SK-N-MC (cell line): ENCODE measurements around the gene IGF2R.

Source experiments
- EZH2 ChIP-seq: fragments of 200-600 bp; sonication (generic); IDR thresholded peaks from one replicate; pipeline ENCODE4 v1.6.1; 2017; ENCODE audit warnings: antibody characterized with exemption
- POLR2AphosphoS5 ChIP-seq: IDR thresholded peaks from 2 replicates; pipeline ENCODE4 v1.6.1; 2012; ENCODE audit warnings: mild to moderate bottlenecking, low read depth, low read length, borderline replicate concordance

DNA sequence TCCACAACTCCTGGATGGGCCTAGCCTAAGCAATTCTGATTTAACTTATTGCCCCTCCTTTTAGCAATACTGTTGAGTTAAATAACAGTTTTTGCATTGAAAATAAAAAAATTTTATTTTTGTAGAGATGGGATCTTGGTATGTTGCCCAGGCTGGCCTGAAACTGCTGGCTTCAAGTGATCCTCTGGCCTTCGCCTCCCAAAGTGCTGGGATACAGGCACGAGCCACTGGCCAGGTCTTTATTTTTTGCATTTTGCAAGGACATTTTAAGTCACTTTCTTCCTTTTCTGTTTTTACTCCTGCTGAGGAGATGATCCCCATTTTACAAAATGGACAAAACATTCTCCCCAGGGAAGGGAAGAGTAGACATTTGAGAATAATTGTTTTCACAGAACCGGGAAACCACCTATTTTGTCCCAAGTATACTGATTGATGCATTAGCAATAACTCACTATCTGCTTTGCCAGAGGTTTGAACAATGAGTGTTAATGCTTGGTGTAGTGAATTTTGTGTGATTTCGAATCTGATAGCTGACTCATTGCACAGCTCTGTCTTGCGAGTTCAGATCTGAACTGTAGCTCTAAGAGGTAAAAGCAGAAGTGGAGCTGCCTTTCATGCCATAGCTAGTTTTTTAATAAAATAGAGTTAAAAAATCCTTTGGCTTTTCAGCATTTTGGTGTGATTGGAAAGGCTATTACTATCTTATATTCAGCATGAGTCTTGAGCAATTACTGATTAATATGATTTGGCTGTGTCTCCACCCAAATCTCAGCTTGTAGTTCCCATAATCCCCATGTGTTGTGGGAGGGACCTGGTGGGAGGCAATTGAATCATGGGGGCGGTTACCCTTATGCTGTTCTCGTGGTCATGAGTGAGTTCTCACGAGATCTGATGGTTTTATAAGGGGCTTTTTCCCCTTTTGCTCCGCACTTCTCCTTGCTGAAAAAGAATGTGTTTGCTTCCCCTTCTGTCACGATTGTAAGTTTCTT lies 20.9 kb downstream of the IGF2R start:
- TF ChIP-seq EZH2: no peak
- TF ChIP-seq POLR2AphosphoS5: no peak
